GM18517 (cell line): ENCODE measurements around the gene CLDN19.
"Not testable (repeated sequence)": the region's sequence is repeated elsewhere in the genome, so short reads cannot be mapped to it uniquely, and the experiment has no call there.

Experiments
- ATAC-seq: cut with Tn5 transposase; IDR thresholded peaks from one replicate; pipeline ENCODE4 v1.9.1; 2021; ENCODE audit warnings: mild to moderate bottlenecking, moderate library complexity; ENCODE audit not compliant: unreplicated experiment

CLDN19 gene

DNA sequence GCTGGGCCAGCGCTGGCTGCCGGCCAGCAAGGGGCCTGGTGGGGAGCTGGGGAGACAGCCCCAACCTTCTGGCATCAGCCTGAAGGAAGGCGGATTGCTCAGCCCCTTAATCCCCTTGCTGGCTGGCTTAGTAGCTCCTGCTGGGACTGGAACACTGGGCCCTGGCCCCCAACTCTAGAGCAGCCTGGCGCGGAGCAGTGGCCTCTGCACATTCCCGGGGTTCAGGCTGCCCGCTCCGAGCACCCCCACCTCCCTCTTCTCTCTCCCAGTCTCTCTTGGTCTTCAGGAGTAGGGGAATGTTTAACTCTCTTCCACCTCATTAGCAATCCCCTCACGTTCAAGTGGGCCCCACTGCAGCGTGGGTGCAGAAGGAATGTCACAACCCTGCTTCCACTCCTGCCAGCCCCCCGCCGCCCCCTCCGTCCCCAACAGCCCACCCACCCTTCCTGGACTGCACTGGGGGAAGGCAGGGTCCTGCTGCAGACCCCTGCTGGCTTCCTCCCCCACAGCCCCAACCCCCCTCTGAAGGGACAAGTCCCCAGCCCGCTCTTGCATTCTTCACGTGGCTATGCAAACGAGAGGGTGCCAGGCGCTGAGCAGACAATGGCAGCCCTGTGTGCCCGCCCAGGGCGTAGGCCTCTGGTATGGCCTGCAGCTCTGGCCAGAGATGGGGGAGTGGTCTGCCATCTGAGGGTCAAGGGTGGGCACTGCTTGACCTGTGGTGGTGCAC lies 980 bp upstream of the CLDN19 start:
- ATAC-seq: no peak

DNA sequence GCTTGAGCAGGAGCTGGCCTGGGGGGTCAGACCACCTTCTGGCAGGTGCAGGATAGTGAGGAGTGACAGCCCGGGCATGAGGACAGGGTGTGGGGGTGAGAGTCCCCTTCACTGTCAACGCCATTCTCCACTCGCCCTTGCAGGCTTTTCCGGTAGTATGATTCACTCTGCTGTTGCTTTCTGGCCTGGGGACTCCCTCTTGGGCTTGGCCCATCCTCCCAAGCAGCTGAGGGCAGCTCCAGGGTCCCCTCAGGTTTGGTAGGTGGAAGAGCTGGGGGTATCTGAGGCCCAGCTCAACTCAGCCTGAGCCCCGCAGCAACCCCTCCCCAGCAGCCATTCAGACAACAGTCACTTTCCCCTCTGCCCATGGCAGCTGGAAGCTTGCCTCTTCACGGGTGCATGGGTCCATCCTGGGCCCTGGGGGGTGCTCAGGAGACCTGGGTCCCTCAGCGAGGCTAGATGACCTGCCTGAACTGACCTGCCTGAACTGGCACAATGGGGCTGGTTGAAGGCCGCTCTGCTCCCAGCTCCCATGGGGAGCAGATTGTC lies 1.3 kb downstream of the CLDN19 start:
- no peak for ATAC-seq

DNA sequence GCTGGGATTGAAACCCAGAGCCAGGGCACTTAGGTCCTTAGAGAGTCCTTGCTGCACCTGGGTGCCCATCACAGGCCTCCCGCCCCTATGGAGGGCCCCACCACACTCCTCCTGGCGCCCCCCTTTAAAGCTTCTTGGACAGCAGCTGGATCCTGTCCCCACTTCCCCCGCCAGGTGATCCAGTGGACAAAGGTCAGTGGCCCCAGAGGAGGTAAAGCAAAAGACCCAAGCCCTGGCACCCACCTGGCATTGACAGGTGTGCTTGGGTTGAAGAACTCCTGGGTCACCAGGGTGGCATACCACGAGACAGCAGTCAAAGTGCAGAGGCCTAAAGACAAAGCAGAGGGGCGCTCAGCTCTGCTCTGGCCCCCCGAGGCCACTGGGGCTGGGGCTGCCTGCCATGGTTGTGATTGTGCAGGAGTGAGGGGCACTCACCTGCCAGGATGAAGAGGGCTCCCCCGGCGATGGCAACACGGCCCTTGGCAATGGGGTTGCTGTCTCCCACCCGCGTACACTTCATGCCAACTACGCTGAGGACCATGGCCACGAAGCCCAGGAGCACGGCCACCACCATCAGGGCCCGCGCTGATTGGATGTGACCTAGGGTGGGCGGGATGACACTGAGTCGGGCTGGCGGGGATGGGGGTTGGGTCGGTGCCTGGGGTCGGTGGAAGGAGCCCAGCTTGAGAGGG lies 1.9 kb downstream of the CLDN19 start:
- no peak for ATAC-seq

DNA sequence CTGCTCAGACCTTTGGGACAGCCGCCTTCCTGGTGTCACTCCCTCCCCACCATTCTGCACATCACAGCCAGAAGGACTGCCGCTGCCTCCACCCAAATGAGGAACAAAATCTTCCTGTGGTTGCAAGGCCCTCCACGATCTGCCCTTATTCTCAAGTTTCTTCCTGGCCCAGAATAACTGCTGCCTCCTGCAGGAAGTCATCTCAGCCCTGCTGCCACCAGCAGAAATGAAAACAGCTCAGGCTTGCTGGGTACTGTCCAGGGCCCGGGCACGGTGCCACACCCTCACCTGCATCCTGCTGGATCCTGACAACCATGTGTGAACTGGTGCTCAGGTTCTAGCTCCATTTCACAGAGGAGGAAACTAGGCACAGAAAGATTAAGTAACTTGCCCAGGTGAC lies 2.8 kb downstream of the CLDN19 start:
- no peak for ATAC-seq

DNA sequence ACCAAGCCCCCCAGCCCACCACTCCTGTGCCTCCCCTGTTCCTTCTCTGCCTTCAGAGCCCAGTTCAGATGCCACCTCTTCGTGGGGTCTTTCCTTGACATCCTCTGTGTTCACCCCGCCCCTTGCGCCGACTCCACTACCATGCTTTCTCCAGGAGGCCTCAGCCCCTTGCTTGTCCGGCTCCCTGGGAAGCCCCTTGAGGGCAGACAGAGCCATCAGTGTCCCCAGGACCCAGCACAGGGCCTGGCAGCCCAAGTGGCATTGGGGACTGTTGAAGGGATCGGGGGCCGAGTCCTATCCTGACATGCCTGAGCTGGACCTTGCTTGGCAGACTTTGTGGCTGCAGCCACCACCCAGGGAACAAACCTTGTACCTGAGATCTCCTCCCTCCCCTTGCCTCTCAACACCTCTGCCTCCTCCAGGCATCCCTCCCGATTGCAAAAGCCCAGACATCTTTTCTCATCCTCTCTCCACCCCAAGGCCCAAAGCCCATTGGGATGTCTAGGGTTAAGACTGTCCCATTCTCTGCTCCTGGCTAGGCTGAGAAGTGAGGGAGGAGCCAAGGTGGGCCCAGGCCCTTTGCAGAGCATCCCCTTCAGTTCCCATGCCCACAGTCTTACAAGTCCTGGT lies 3.4 kb downstream of the CLDN19 start:
- no peak for ATAC-seq

DNA sequence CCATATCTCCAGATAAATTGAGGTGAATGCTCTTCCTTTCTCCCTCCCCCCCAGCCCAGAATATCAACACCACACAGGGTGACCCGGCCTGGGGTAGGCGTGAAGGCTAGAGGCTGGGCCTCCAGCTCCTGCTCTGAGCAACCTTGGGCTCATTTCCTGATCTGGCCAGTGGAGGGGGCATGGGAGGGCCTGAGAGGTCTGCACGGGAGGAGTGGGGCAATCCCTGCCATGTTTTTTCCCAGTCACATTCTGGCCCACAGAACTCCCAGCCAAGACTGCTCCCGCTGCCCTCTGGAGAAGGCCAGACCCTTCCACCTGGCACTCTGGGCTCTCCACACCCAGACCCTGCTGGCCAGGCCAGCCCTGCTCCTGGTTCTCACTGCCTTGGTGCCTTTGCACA lies 3.9 kb downstream of the CLDN19 start:
- no peak for ATAC-seq

DNA sequence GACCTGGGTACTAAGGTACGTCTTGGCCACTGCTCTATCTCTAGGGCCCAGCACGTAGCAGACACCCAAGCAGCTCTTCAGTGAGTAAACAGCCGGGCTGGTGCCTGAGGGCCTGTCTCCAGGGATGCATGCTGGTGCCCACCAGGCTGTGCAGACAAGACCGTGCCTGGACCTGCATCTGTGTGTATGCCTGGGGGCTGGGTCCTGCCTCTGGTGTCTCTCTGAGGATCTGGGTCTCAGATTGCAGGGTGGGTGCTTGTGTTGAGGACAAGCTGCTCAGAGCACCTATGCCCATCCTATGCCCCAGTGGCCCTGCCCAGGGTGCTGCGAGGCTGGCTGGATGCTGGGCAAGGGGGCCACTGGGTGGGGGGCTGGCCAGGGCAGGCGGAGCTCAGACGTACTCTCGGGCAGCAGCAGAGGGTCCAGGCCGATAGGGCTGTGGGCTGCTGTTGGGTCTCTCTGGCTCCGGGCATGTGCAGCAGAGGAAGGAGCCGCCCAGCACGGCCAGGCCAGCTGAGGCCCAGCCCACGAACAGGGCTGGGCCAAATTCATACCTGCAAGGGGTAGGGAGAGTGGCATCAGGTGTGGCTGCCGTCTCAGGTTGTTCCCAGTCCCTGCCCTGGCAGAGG lies 4.4 kb downstream of the CLDN19 start:
- no peak for ATAC-seq

DNA sequence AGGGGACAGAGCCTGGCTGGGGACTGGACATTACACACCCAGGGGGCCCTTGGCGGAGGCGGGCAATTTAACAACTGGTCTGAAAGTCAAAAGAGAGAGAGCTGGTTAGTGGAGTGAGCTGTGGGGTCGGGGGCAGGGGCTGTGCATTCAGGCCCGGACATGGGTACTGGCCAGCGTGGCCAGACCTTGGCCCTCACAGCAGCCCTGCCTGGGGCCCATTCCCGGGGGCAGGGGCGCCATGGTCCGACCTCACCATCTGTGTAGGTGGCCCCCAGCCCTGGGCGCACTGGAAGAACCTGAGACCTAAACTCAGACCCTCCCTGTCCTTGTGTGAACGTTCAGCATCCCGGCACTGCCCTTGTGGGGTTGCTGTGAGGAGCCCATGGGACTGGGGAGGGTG lies 5.0 kb downstream of the CLDN19 start:
- no peak for ATAC-seq

DNA sequence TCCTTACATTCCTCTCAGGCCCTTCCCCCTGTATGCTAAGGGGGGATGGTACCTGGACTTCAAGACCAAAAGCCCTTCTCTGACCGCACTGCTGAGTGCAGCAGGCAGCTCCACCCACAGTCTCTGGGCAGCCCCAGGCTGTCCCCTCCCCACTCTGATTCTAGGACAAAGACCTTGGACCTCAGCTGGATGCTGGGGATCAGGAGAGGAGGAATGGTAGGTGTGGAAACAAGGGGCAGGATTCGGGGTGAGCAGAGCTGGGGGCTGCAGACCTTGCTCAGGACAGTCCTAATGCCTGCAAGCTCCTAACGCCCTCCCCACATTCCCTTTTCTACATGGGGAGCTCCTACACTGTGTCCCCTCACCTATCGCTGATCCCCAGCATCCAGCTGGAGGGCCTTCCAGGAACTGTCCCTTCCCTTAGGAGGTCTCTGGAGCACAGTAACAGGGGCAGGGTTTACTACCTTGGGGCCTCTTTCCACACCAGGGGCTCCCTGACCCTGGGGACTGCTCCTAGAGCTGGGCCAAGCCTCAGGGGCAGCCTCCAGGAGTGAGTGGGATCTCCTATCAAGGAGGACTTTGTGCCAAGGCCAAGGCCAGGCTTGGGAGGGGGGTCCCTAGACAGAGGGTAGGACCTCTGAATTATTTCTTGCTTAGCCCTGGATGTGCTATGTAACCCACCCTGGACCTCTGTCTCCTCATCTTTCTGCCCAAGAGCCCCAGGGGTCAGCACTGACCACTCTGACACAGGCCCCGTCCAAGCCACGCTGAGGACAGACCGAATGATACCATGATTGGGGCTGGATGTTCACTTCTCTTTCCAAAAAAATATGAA lies 5.6 kb downstream of the CLDN19 start:
- ATAC-seq: no peak

DNA sequence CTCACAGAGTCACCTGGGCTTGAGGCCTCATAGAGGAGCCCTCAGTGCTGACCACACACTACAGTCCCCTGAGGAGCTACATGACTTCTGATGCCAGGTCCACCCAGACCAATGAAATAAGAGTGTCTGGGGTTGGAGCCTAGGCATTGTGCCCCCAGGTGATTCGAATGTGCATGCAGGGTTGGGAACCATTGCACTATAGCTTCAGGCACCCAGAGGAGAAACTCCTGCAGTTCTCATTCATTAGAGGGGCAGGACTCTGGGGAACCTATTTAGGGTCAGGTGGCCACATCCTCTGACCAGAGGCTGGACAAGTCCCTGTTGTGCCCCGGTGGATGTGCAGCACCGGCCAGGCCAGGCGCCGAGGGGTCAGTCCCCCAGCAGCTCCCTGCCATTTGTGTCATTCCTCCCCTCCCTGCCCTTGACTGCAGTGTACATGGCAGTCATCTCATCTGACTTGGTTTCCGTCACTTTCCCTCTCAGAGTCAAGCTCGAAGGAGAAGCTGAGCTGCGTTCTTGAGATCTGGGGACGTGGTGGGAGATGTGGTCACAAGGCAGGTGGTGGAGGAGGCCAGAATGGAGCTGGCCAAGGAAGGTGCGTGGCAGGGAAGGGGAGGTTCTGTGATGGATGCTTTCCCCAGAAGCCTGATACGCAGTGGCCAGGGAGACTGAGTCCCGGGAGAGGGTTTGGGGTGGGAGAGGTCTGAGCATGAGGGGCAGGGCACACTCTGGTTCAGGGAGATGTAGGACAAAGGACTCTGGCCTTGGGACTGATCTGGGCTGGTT lies 6.4 kb downstream of the CLDN19 start:
- ATAC-seq: no peak

DNA sequence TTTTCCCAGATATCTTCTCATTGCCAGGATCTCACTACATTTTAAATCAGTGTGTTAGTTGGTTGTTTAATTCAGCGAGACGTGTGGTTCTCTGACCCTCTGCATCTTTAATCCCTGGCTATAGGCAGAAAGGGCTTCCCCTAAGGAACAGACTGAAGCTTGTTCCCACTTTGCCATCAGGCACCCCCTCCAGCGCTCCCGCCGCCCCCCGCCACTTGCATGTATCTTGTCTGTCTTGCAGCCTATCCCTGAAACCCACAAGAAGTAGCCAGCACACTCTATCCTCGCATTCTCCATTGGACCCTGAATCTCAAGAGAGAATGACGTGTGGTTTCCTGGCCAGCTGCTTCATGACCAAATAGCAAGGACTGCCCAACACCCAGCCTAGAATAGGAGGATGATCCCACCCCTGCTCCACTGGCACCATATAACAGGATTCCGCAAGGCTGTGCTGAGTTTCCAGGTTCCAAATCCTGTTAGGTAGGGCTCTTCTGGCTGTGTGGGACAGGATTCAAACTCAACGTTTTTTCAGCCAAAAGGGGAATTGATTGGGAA lies 7.8 kb downstream of the CLDN19 start:
- ATAC-seq: no peak

DNA sequence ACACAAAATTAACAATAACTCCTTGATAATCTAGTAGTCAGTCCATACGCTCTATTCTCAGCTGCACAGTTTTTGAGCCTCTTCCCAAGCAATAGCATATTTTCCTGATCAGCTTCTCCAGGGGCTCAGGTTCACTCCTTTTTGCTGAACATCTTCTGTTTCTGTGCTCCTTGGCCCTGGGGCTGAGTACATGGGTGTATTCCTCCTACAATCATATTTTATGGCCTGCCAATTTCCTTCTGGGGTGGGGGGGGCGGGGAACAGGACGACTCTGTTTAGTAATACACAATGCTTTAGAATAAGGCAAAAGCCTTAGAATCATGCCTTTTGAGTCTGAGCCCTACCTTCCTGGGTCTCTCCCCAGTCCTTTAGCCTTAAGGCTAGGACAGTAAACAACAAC lies 8.5 kb downstream of the CLDN19 start:
- ATAC-seq: no peak

DNA sequence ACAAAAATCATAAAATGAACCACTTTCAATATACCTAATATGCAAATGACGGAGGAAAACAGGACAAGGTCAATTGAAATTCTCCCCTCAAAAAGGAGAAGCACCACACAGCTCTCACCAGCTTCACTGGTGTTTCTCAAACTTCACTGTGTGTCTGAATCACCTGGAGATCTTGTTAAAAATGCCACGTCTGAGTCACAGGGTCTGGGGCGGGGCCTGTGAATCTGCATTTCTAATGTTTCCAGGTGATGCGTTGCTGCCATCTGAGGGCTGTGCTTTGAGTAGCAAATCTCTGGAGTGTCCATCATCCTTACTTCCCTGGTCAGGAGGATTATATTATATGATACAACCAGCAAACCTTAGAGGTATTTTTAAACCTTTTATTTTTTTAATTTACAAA lies 9.0 kb downstream of the CLDN19 start:
- no peak for ATAC-seq

DNA sequence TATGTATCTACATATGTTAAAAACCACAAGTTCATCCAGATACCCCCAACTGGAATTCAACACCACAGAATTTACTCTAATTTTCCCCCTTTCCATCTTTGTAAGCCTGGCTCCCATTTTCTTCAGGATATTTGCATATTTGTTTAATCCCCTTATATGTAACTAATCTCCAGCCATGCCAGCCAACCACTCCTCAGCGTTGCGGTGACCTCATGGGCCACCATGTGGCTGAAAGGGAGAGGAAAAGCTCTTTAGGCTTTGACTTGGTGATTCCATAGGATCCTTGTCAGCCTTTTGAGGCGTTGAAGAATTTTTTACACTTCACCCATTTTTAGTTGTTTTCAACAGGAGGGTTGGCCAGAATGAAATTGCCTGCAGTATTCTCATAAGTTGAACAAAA lies 10.0 kb downstream of the CLDN19 start:
- no peak for ATAC-seq

DNA sequence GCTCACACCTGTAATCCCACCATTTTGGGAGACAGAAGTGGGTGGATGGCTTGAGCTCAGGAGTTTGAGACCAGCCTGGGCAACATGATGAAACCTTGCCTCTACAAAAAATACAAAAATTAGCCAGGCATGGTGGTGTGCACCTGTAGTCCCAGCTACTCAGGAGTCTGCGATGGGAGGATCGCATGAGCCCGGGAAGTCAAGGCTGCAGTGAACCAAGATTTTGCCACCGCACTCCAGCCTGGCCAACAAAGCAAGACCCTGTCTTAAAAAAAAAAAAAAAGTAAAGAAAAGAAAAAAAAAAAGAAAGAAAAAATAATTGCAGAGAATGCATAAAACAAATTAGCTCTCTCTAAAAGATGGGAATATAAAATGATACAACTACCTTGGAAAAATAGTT lies 14.2 kb downstream of the CLDN19 start:
- ATAC-seq: not testable (repeated sequence)

DNA sequence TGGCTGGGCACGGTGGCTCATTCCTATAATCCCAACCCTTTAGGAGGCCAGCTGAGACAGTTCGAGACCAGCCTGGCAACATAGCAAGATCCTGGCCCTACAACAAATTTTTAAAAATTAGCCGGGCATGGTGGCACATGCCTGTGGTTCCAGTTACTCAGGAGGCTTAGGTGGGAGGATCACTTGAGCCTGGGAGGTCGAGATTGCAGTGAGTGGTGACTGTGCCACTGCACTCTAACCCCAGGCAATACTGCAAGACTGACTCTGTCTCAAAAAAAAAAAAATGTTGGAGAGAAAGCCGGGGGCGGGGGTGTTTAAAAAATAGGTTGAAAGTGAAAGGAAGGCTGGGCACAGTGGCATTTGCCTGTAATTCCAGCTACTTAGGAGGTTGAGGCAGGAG lies 16.5 kb downstream of the CLDN19 start:
- ATAC-seq: no peak

DNA sequence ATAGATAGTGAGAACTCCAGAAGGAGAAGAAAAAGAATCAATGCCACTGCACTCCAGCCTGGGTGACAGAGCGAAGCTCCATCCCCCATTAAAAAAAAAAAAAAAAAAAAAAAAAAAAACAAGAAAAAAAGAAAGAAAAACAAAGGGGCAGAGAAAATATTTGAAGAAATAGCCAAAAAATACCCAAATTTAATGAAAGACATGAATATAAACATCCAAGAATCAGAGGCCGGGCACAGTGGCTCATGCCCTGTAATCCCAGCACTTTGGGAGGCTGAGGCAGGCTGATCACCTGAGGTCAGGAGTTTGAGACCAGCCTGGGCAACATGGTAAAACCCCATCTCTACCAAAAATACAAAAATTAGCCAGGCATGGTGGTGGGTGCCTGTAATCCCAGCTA lies 17.6 kb downstream of the CLDN19 start:
- ATAC-seq: not testable (repeated sequence)

DNA sequence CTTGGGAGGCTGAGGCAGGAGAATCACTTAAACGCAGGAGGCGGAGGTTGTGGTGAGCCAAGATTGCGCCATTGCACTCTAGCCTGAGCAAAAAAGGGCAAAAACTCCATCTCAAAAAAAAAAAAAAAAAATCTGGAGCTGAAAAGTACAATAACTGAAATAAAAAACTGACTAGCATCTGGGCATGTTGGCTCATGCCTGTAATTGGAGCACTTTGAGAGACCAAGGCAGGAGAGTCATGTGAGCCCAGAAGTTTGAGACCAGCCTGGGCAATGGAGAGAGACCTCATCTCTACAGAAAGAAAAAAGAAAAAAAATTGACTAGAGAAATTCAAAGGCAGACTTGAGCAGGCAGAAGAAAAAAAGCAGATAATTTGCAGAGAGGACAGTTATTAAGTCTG lies 18.1 kb downstream of the CLDN19 start:
- no peak for ATAC-seq

DNA sequence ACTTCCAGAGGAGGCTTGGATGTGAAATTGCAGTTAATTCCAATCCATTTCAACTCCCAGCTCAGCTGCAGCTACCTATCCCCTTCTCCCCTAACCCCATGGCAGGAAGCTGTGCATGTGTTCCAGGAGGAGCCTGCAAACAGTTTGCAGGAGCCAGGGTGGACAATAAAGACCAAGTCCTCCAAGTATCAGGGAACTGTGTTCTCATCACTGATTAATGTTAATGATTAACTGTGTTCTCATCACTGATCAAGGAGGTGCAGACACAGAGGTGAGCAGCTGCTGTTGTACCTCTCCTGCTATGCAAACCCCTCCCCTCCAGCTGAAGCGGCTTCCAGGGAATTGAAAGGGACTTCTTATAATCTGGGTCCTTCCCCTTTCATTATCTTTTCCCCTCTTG lies 19.2 kb downstream of the CLDN19 start:
- no peak for ATAC-seq

DNA sequence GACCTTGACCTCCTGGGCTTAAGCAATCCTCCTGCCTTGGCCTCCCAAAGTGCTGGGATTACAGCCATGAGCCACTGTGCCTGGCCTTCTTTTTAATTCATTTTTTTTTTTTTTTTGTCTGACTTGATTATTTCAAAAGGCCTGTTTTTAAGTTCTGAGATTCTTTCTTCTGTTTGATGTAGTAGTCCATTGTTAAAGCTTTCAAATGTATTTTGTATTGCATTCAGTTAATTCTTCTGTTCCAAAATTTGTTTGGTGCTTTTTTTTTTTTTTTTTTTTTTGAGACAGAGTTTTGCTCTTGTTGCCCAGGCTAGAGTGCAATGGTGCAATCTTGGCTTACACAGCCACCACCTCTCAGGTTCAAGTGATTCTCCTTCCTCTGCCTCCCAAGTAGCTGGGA lies 25.6 kb downstream of the CLDN19 start:
- not testable (repeated sequence) for ATAC-seq
